Measurements from ENCODE around the gene ELK1. TPM values are rescaled to one million over a fixed set of nuclear protein-coding genes. Genes with fewer than 3 reads are reported as not detected.
A peak's percentile ranks its signal among the peaks of the same experiment; 100 is the strongest.

The ELK1 gene
- total and polyA plus RNA-seq, 2 of the 4 experiments (the other 2 are of a cell fraction), result 10.0 to 24.3 TPM

DNA sequence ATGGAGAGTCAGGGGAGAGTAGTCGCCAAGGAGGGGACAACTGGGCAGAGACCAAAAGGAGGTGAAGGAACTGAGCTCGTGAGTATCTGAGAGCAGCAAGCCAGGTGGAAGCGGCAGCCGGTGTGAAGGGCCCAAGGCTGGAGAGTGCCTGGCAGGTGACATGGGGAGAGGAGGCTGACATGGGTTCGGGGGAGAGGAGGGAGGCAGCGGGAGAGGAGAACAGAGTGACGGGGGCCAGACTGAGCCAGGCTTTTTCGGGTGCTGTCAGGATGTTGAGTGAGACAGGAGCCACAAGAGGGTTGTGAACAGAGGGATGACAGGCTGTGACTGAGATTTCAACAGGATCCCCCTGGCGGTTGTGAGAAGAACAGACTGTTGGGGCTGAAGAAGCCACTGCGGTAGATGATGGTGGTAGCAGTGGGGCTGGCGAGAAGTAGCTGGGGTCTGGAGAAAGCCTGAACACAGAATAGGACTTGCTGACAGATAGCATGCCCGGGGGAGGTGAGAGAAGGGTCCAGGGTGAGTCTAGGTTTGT lies 5.7 kb downstream of the ELK1 start:
- no peak overlapping the region for H3K27ac ChIP-seq (ENCODE audit: insufficient read depth, low read length)
- DNase-seq (peak; percentile 44), ATAC-seq (ENCODE audit: low read depth) (peak; percentile 33; the same call in 1 of the 2 replicates)
- in situ Hi-C loops (cut with MboI; ENCODE audit: low sequenced_read_pairs), result loop anchor here (5.0 to 25.0 kb wide), 2 partner anchors 82 to 432 kb away; partner anchors contain the start of genes ARAF and CDK16
- no peak overlapping the region for H4K8ac ChIP-seq (ENCODE audit: low read depth in 2 of 2, low read length in 2 of 2)
- intact Hi-C loops (cut with micrococcal nuclease), result loop anchor here (1.0 to 5.0 kb wide), 5 partner anchors 57 to 452 kb away; partner anchors contain the start of gene UBA1
- no peak overlapping the region for H3K4me3 ChIP-seq (ENCODE audit: insufficient read depth, low read depth, low read length)
- no TSS peak for BruUV-seq (replicated peaks)
- H3K18ac ChIP-seq (ENCODE audit: low read depth, low read length), result no peak overlapping the region
- H3K23ac ChIP-seq (ENCODE audit: low read depth, low read length), result no peak overlapping the region
- H2AK5ac ChIP-seq (ENCODE audit: low read depth, low read length), result no peak overlapping the region
- H3K9ac ChIP-seq (ENCODE audit: low read depth, low read length), result no peak overlapping the region
- TF ChIP-seq SMC3 (IDR thresholded peaks at IDR 0.05; ENCODE audit: low read depth, low read length) (peak; percentile 45; the same call in 1 of the 2 replicates), RAD21 (IDR thresholded peaks at IDR 0.05; ENCODE audit: low read length) (peak; percentile 40; the same call in 1 of the 2 replicates), CHD1 (IDR thresholded peaks at IDR 0.05; ENCODE audit: low read depth, low read length) (no peak)
- TF ChIP-seq, protein P1, sequence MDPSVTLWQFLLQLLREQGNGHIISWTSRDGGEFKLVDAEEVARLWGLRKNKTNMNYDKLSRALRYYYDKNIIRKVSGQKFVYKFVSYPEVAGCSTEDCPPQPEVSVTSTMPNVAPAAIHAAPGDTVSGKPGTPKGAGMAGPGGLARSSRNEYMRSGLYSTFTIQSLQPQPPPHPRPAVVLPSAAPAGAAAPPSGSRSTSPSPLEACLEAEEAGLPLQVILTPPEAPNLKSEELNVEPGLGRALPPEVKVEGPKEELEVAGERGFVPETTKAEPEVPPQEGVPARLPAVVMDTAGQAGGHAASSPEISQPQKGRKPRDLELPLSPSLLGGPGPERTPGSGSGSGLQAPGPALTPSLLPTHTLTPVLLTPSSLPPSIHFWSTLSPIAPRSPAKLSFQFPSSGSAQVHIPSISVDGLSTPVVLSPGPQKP (IDR thresholded peaks at IDR 0.05; ENCODE audit: borderline replicate concordance, low read depth, low read length), result no peak
- TF ChIP-seq, protein P2, sequence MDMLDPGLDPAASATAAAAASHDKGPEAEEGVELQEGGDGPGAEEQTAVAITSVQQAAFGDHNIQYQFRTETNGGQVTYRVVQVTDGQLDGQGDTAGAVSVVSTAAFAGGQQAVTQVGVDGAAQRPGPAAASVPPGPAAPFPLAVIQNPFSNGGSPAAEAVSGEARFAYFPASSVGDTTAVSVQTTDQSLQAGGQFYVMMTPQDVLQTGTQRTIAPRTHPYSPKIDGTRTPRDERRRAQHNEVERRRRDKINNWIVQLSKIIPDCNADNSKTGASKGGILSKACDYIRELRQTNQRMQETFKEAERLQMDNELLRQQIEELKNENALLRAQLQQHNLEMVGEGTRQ (IDR thresholded peaks at IDR 0.05; ENCODE audit: low read depth, low read length), result no peak
- TF ChIP-seq, protein P3, sequence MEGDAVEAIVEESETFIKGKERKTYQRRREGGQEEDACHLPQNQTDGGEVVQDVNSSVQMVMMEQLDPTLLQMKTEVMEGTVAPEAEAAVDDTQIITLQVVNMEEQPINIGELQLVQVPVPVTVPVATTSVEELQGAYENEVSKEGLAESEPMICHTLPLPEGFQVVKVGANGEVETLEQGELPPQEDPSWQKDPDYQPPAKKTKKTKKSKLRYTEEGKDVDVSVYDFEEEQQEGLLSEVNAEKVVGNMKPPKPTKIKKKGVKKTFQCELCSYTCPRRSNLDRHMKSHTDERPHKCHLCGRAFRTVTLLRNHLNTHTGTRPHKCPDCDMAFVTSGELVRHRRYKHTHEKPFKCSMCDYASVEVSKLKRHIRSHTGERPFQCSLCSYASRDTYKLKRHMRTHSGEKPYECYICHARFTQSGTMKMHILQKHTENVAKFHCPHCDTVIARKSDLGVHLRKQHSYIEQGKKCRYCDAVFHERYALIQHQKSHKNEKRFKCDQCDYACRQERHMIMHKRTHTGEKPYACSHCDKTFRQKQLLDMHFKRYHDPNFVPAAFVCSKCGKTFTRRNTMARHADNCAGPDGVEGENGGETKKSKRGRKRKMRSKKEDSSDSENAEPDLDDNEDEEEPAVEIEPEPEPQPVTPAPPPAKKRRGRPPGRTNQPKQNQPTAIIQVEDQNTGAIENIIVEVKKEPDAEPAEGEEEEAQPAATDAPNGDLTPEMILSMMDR (conservative IDR thresholded peaks at IDR 0.05; ENCODE audit: low read depth, low read length), result peak; percentile 53
- H3K14ac ChIP-seq (replicated peaks; ENCODE audit: low read depth, low read length), result no peak overlapping the region
- peaks cover 3 to 42% of the 10 kb centered on the region in 2 experiments; a peak in 3 of 4 replicates for H3K79me1 ChIP-seq (ENCODE audit: low read depth in 1 of 2, low read length in 2 of 2)
- no peak overlapping the region for H3K4me2 ChIP-seq (ENCODE audit: low read depth, low read length)
- H3K27me3 ChIP-seq (ENCODE audit: control insufficient read depth, insufficient read depth, low read length), result no peaks in the 10 kb centered on the region
- ChIA-PET POLR2A (ENCODE audit: unreplicated experiment) (no interaction called here), CTCF (interaction anchor here (0.7 to 1.5 kb wide), 6 partner anchors 21 to 383 kb away, joined by 3 to 6 read pairs (median 3); partner anchors contain the start of gene TIMP1)
- H2AK9ac ChIP-seq (replicated peaks; ENCODE audit: low read depth, low read length, poor library complexity), result no peak overlapping the region
- H2BK120ac ChIP-seq (ENCODE audit: low read depth, low read length), result no peak overlapping the region
- WGBS, 2 experiments (ENCODE audit: extremely low coverage in 2 of 2, insufficient read length in 1 of 2), result 49% methylated on average over 6 of the region's 12 CpGs; no CpG with 5 or more reads in 1 of the 2 experiments
- no peak overlapping the region for H3K56ac ChIP-seq (ENCODE audit: extremely low read depth, insufficient read depth, low read length)
- peaks cover 13% of the 10 kb centered on the region for H3K36me3 ChIP-seq (ENCODE audit: control insufficient read depth, insufficient read depth, low read length)
- no peak overlapping the region for H2AFZ ChIP-seq (replicated peaks; ENCODE audit: low read length, poor library complexity)
- no peak overlapping the region for H2BK15ac ChIP-seq (ENCODE audit: low read depth, low read length)
- no peaks in the 10 kb centered on the region for H3K9me1 ChIP-seq (ENCODE audit: insufficient read depth, low read length)
- no peak overlapping the region for H2BK5ac ChIP-seq (ENCODE audit: low read depth, low read length, poor library complexity, severe bottlenecking)
- dilution Hi-C loops (cut with HindIII; ENCODE audit: low sequenced_read_pairs, unreplicated experiment), result no loop called here
- H3K4me1 ChIP-seq (ENCODE audit: control insufficient read depth, insufficient read depth, low read length), result peaks cover 5% of the 10 kb centered on the region
- H4K91ac ChIP-seq (ENCODE audit: insufficient read depth, low read depth, low read length), result no peak overlapping the region
- peaks cover 25% of the 10 kb centered on the region for H4K20me1 ChIP-seq (ENCODE audit: insufficient read depth, low read length)
- no peak overlapping the region for H4K5ac ChIP-seq (ENCODE audit: low read depth, low read length)
- no peak overlapping the region for H2BK20ac ChIP-seq (ENCODE audit: low read depth, low read length)
- no peaks in the 10 kb centered on the region for H3K9me3 ChIP-seq (ENCODE audit: control insufficient read depth, insufficient read depth, low read length)
- H3K4ac ChIP-seq (ENCODE audit: low read depth, low read length), result no peak overlapping the region

Data from IMR-90 (cell line).